ENCODE measurements around the gene SH3GLB1.

The SH3GLB1 gene

DNA sequence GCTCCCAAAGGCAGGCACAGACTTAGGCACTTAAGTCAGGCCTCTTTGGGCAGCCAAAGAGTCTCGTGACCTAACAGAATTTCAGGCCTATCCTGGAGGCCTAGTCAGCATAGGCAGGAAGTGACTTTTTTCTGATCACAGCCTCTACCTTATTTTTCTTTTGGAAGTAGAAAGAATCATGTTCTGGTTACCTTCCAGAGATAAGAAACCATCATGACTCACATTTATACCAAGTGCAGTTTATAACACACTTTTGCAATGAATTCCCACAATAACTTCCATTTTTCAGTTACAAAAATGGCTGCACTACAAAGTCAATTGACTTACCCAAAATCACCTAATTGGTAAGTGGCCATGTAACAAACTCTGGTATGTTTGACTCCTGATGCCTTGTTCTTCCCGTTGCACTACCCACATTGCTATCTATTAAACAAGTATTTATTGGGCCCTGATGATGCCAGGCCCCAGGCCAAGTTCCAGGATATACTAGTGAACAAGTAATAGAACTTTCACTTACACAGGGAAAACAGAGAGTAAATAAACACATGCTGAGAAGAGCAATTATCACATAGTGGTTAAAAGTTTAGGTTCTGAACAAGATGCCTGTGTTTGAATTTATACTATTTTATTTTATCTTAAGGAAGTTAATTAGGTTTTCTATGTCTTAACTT, 74.3 kb downstream of the SH3GLB1 start:
- DNase-seq (ENCODE audit: low read depth) = peak; percentile 9
- TF ChIP-seq, protein P1, sequence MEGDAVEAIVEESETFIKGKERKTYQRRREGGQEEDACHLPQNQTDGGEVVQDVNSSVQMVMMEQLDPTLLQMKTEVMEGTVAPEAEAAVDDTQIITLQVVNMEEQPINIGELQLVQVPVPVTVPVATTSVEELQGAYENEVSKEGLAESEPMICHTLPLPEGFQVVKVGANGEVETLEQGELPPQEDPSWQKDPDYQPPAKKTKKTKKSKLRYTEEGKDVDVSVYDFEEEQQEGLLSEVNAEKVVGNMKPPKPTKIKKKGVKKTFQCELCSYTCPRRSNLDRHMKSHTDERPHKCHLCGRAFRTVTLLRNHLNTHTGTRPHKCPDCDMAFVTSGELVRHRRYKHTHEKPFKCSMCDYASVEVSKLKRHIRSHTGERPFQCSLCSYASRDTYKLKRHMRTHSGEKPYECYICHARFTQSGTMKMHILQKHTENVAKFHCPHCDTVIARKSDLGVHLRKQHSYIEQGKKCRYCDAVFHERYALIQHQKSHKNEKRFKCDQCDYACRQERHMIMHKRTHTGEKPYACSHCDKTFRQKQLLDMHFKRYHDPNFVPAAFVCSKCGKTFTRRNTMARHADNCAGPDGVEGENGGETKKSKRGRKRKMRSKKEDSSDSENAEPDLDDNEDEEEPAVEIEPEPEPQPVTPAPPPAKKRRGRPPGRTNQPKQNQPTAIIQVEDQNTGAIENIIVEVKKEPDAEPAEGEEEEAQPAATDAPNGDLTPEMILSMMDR (IDR thresholded peaks at IDR 0.05; ENCODE audit: insufficient read depth, low read depth, low read length, missing control alignments) = no peak
- no peak overlapping the region for H3K4me3 ChIP-seq (ENCODE audit: low read length)

DNA sequence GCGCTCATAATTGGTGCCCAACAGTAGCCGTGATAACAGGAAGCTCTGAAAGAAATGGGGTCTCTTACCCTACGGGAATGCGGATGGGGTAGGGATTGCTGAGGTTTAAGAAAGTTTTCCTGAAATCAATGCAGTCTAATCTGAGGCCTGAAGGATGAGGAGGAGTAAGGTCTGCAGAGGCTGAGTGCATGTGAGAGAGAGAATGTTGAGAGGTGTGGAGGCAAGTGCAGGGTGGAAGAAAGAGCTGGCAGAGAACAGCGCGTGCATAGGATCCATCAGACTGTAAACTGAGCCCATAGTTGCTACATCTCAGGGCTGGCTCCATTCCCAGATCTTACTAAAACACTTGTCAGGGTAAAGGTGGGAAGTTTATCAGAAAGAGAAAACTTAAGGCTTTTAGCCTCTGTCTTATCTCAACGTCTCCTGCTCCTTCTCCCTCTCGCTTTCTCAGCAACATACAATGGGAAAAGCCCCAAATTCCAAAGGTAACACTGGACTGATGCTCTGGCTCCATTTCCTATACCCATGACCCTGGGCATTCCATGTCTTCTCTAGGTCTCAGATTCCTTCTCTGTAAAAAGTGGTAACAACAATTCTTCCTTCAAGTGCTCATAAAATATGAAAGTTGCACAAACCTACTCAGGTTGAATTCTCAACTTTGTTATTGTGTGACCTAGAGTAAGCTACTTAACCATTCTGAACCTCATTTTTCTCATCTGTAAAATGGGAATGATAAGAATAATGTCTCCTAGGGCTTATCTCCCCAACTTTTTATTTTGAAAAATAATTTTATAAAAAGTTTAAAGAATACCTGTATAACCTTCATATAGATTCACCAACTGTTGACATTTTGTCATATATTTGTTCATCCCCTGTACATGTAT, 75.2 kb downstream of the SH3GLB1 start:
- H3K4me3 ChIP-seq (ENCODE audit: low read length) = no peak overlapping the region
- peak; percentile 82 for DNase-seq (ENCODE audit: low read depth)
- TF ChIP-seq, protein P1 (IDR thresholded peaks at IDR 0.05; ENCODE audit: insufficient read depth, low read depth, low read length, missing control alignments) = no peak

DNA sequence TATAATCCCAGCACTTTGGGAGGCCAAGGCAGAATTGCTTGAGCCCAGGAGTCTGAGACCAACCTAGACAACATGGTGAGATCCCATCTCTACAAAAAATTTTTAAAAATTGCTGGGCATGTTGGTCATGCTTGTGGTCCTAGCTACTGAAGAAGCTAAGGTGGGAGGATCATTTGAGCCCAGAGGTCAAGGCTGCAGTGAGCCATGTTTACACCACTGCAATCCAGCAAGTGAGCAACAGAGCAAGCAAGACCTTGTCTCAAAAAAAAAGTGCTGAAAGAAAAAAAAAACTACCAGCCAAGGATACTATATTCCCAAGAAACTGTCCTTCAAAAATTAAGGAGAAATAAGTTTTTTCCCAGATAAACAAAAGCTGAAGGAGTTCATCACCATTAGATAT, 78.1 kb downstream of the SH3GLB1 start:
- H3K4me3 ChIP-seq (ENCODE audit: low read length) = no peak overlapping the region
- DNase-seq (ENCODE audit: low read depth) = no peak
- TF ChIP-seq, protein P1 (IDR thresholded peaks at IDR 0.05; ENCODE audit: insufficient read depth, low read depth, low read length, missing control alignments) = no peak

DNA sequence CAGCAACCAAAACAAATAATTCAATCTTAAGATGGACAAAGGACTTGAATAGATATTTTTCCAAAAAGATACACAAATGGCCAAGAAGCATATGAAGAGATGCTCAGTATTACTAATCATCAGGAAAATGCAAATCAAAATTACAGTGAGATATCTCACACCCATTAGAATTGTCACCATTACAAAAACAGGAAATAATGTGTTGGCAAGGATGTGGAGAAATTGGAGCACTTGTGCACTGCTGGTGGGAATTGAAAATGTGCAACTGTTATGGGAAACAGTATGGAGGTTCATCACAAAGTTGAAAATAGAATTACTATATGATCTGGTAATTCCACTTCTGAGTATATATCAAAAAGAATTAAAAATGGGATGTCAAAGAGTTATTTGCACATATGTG, 83.2 kb downstream of the SH3GLB1 start:
- H3K4me3 ChIP-seq (ENCODE audit: low read length) = no peak overlapping the region
- DNase-seq (ENCODE audit: low read depth) = no peak
- TF ChIP-seq, protein P1 (IDR thresholded peaks at IDR 0.05; ENCODE audit: insufficient read depth, low read depth, low read length, missing control alignments) = no peak

DNA sequence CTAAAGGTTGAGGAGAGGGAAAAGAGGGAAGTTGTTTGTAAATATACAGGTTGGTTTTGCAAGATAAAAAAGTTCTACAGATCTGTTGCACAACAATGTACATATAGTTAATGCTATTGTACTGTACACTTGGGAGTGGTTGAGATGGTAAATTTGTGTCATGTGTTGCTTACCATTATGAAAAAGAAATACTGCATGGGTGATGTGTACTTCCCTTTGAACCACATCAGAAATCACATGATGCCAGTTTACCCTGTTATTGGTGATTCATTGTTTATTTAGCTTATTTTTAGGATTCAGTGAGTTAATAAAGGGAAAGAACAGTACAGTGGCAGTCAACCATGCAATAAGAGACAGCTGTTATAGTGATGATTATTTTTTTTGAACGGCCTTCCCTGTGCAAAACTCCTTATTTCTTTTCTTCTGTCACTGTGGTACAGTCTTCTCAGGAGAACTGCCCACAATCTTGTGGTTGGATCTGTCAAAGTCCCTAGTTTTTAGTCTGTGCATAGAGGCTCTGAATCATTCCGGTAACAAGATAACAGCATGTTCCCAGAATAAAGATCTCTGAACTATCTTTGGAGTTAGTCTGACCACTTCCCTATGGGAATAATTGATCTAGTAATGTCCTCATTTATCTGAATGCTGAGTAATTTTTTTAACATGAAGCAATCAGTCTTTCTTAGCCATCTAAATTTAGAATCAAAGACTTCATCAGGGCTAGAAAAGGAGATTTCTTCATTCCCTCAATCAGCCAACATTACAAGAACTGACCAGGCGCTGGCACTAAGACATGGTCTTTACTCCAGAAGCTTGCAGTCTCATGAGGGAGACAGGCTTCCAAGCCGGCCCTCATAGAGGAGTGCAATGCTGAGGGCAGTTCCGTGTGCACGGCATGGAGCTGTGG, 84.2 kb downstream of the SH3GLB1 start:
- H3K4me3 ChIP-seq (ENCODE audit: low read length) = no peak overlapping the region
- peak; percentile 92 for DNase-seq (ENCODE audit: low read depth)
- TF ChIP-seq, protein P1 (IDR thresholded peaks at IDR 0.05; ENCODE audit: insufficient read depth, low read depth, low read length, missing control alignments) = no peak

DNA sequence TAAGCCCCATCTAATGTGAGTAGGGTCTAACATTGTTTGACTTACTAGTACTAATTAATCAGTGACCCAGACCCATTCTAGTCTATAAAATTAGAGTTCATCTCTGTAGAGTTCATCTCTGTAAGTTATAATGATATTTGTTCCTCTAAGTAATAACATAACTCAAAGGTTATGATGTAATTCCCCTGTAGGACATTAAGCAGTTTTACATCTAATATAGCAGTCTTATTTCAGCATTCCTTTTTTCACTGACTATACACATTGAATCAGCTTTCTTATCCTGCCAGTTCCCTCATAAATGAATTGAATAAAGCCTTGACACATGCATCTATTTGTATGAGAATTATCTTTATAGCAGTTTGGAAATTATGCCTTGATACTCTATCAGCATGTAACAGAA, 90.9 kb downstream of the SH3GLB1 start:
- DNase-seq (ENCODE audit: low read depth) = no peak
- TF ChIP-seq, protein P1 (IDR thresholded peaks at IDR 0.05; ENCODE audit: insufficient read depth, low read depth, low read length, missing control alignments) = no peak
- no peak overlapping the region for H3K4me3 ChIP-seq (ENCODE audit: low read length)
